ENCODE data around the gene FAM229A. TPM values are rescaled to one million over a fixed set of nuclear protein-coding genes. Genes with fewer than 3 reads are reported as not detected.

FAM229A gene
- total and polyA plus RNA-seq, 2 experiments from 2014 or later: 8.7 to 12.0 TPM

DNA sequence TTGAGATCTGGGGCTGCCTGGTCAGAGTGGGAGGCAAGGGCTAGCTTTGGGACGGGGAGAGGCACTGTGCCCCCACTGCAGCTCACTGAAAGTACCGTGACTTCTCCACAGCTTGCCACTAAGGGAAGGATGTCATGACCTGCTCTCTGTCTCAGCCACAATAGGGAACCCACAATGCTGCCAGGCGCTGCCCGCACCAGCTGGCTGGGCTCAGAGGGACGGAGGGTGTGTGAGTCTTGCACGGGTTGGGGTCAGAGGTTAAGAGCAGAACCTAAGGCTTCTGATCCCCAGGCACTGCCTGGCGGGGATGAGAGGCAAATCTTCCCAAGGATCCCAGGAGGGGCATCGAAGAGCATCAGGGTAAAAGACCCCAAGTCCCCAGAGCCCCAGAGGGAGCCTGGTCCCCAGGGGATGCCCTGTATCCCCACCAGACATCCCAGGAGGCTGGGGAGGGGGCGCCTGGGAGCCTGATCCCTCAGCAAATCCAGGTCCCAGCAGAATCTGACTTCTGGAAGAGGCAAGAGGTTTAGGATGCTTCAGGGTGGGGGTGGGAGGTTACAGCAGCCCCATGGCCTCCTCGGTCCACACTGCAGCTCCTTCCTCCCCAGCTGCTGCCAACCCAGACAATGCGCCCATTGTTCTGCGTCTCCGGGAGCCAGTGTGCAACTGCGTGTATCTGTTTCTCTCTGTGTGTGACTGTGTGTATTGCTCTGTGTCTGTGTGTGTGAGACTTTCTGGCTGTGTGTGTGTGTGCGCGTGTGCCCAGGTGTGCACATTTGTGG, 24.2 kb downstream of the FAM229A start:
- Histone ChIP-seq H3K27ac (no peak overlapping the region), H3K27me3 (no peaks in the 10 kb centered on the region), H3K9me3 (ENCODE audit: low read depth) (no peaks in the 10 kb centered on the region), H3K36me3 (peaks cover 6% of the 10 kb centered on the region), H3K4me1 (ENCODE audit: low read depth) (peaks cover 7% of the 10 kb centered on the region), H3K4me3 (no peak overlapping the region)
- TF ChIP-seq, protein P1, sequence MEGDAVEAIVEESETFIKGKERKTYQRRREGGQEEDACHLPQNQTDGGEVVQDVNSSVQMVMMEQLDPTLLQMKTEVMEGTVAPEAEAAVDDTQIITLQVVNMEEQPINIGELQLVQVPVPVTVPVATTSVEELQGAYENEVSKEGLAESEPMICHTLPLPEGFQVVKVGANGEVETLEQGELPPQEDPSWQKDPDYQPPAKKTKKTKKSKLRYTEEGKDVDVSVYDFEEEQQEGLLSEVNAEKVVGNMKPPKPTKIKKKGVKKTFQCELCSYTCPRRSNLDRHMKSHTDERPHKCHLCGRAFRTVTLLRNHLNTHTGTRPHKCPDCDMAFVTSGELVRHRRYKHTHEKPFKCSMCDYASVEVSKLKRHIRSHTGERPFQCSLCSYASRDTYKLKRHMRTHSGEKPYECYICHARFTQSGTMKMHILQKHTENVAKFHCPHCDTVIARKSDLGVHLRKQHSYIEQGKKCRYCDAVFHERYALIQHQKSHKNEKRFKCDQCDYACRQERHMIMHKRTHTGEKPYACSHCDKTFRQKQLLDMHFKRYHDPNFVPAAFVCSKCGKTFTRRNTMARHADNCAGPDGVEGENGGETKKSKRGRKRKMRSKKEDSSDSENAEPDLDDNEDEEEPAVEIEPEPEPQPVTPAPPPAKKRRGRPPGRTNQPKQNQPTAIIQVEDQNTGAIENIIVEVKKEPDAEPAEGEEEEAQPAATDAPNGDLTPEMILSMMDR (IDR thresholded peaks at IDR 0.05; ENCODE audit: low read depth, low read length): no peak
- peak in 1 of 2 donors; percentile 84 for DNase-seq (ENCODE audit: low read depth in 1 of 2, low spot score in 1 of 2)

DNA sequence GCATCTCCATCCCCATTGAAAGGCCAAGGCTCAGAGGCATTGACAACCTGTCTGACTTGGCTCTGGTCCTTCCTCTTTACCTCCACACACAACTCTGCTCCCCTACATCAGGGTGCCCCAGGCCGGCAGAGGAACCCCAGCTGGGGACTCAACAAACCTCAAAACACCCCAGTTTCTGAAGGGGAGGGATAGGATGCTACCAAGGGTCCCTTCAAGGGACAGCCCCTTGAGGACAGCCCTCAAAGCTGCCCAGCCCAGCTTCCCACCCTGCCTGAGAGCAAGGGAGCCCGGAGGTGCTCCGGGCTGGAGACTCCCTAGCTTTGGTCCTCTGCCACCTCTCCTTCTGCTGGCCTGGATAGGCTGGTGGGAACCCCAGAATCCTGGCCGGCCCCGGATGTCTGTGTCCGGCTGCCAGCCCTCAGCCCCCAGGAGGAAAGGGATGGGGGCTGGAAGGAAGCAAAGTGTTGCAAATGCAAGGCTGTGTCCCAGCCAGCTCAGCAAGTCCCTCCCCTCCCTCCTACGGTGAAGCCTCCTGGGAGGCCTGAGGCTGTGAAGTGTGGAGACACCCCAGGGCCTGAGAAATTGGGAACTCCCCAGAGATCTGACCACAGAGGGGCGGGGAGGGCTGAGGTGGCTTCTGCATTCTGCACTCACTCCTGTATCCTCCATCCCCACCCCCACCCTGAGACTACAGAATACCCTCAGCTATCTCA, 25.2 kb downstream of the FAM229A start:
- Histone ChIP-seq H3K4me1 (ENCODE audit: low read depth) (peaks cover 7% of the 10 kb centered on the region), H3K27me3 (no peaks in the 10 kb centered on the region), H3K9me3 (ENCODE audit: low read depth) (no peaks in the 10 kb centered on the region), H3K36me3 (peaks cover 9% of the 10 kb centered on the region), H3K4me3 (no peak overlapping the region), H3K27ac (no peak overlapping the region)
- TF ChIP-seq, protein P1 (IDR thresholded peaks at IDR 0.05; ENCODE audit: low read depth, low read length): no peak
- peak in 1 of 2 donors; percentile 77 for DNase-seq (ENCODE audit: low read depth in 1 of 2, low spot score in 1 of 2)

DNA sequence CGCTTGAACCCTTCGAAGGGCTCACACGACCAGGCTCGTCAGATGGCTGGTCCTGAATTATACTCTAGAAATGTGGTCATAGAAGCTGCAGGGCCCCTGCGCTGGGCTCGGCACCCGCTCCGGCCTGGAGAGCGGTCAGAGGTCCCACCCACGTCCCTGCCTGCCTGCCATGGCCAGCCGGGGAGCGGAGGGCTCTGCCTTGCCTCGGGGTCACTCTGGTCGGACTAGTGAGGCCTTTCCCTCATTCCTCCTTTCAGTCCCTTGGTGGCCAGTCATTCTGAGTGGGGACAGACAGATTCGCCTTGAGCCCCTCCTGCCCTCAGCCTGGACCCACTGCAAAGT, 25.7 kb downstream of the FAM229A start:
- Histone ChIP-seq H3K27ac (no peak overlapping the region), H3K4me1 (ENCODE audit: low read depth) (peaks cover 7% of the 10 kb centered on the region), H3K27me3 (no peaks in the 10 kb centered on the region), H3K9me3 (ENCODE audit: low read depth) (no peaks in the 10 kb centered on the region), H3K4me3 (peak overlapping the region; percentile 100), H3K36me3 (peaks cover 13% of the 10 kb centered on the region)
- no peak for DNase-seq (ENCODE audit: low read depth in 1 of 2, low spot score in 1 of 2)
- TF ChIP-seq, protein P1 (IDR thresholded peaks at IDR 0.05; ENCODE audit: low read depth, low read length): no peak

DNA sequence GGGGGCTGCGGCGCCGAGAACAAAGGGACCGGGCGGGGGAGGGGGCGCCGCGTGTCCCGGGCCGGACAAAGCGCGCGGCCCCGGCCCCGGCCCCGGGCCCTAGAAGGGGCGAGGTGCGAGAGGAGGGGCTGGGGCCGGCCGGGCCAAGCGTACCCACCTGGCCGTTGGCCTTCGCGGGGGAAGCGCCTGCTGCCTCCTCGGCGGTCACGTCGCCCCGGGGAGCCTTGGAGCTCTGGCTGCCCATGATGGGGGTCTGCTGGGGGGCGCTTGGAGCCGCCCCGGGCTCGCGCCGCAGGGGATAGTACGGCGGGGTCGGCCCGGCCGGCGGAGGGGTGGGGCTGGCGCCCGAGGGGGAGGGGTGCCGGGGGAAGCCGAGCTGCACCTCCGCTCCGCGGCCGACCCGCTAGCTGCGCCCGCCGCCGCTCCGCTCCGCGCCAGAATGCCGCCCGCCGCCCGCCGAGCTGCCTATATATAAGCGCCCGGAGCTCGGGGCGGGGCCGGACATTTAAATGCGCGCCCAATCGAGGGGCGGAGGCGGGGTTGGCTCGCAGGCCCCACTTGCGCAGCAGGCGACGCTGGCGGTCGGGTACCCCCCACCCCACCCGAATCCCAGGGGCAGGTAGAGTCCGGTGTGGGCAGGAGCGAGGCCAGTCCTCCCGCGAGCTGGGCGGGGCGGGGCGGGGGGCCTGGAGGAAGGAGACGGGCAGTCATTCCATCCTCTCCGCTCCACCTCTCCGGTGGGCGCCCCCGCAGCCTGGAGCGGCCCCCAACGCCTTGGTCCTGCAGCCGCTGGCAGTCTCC, 26.3 kb downstream of the FAM229A start, which contains the start of gene MARCKSL1:
MARCKSL1 (minus strand) TSS at position 444 of the 801 bp plus-strand sequence; CDS start at position 244, 200 bp downstream.
- peak; percentile 84 to 89 for DNase-seq (ENCODE audit: low read depth in 1 of 2, low spot score in 1 of 2)
- H3K27me3 ChIP-seq: no peaks in the 10 kb centered on the region
- peaks cover 7% of the 10 kb centered on the region for H3K4me1 ChIP-seq (ENCODE audit: low read depth)
- peak within 1 kb of the TSS; percentile 100 for H3K4me3 ChIP-seq
- peaks cover 19% of the 10 kb centered on the region for H3K36me3 ChIP-seq
- H3K9me3 ChIP-seq (ENCODE audit: low read depth): no peaks in the 10 kb centered on the region
- TF ChIP-seq, protein P1 (IDR thresholded peaks at IDR 0.05; ENCODE audit: low read depth, low read length): no peak
- H3K27ac ChIP-seq: peak within 1 kb of the TSS; percentile 80

DNA sequence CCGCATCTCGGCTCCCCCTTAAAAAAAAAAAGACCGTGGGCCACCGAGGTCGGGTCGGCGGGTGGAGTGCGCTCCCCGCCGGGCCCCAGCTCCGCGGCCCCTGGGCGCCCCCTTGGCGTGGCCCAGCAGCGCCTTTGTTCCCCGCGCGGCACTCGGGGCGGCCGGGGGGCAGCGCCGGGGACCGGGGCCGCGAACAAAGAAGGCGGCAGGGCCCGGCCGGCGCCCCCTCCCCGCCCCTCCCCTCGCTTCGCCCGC, 26.8 kb downstream of the FAM229A start:
- Histone ChIP-seq H3K27me3 (no peaks in the 10 kb centered on the region), H3K27ac (peak overlapping the region; percentile 80), H3K9me3 (ENCODE audit: low read depth) (no peaks in the 10 kb centered on the region), H3K4me3 (peak overlapping the region; percentile 100), H3K36me3 (peaks cover 21% of the 10 kb centered on the region), H3K4me1 (ENCODE audit: low read depth) (peaks cover 7% of the 10 kb centered on the region)
- TF ChIP-seq, protein P1 (IDR thresholded peaks at IDR 0.05; ENCODE audit: low read depth, low read length): no peak
- no peak for DNase-seq (ENCODE audit: low read depth in 1 of 2, low spot score in 1 of 2)

All from cardiac muscle cell (in vitro differentiated cells and primary cell).